HL-60 (cell line): ENCODE results near the gene S100PBP.

Experiments used
- CTCF ChIP-seq: IDR thresholded peaks from one replicate; pipeline ENCODE4 v1.5.1; 2011; ENCODE audit warnings: low read length, control low read depth, inconsistent platforms; ENCODE audit not compliant: insufficient read depth
- GABPA ChIP-seq: IDR thresholded peaks from 2 replicates; pipeline ENCODE4 v1.6.1; 2012; ENCODE audit warnings: low read depth
- POLR2AphosphoS5 ChIP-seq: IDR thresholded peaks from 2 replicates; pipeline ENCODE4 v1.6.1; 2012; ENCODE audit warnings: low read depth
- SPI1 ChIP-seq: IDR thresholded peaks from 2 replicates; pipeline ENCODE4 v1.6.1; 2012; ENCODE audit warnings: low read depth, mild to moderate bottlenecking, borderline replicate concordance
- TF ChIP-seq, protein P1 (sequence below): IDR thresholded peaks from 2 replicates; pipeline ENCODE4 v1.6.1; 2012; ENCODE audit warnings: low read depth; ENCODE audit not compliant: insufficient replicate concordance

- TF ChIP-seq CTCF (no peak), POLR2AphosphoS5 (no peak), SPI1 (no peak), GABPA (no peak)
- TF ChIP-seq, protein P1, sequence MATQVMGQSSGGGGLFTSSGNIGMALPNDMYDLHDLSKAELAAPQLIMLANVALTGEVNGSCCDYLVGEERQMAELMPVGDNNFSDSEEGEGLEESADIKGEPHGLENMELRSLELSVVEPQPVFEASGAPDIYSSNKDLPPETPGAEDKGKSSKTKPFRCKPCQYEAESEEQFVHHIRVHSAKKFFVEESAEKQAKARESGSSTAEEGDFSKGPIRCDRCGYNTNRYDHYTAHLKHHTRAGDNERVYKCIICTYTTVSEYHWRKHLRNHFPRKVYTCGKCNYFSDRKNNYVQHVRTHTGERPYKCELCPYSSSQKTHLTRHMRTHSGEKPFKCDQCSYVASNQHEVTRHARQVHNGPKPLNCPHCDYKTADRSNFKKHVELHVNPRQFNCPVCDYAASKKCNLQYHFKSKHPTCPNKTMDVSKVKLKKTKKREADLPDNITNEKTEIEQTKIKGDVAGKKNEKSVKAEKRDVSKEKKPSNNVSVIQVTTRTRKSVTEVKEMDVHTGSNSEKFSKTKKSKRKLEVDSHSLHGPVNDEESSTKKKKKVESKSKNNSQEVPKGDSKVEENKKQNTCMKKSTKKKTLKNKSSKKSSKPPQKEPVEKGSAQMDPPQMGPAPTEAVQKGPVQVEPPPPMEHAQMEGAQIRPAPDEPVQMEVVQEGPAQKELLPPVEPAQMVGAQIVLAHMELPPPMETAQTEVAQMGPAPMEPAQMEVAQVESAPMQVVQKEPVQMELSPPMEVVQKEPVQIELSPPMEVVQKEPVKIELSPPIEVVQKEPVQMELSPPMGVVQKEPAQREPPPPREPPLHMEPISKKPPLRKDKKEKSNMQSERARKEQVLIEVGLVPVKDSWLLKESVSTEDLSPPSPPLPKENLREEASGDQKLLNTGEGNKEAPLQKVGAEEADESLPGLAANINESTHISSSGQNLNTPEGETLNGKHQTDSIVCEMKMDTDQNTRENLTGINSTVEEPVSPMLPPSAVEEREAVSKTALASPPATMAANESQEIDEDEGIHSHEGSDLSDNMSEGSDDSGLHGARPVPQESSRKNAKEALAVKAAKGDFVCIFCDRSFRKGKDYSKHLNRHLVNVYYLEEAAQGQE, result no peak
Observed at GRCh38 chr1:32885676-32886003, 68.2 kb downstream of the S100PBP start.
